Renal cortex interstitium (tissue), 3 donors: ENCODE results near the gene DENND10. TPM values are rescaled to one million over a fixed set of nuclear protein-coding genes. Genes with fewer than 3 reads are reported as not detected.

ENCODE experiments used
- polyA plus RNA-seq, 3 donors: library from polyadenylated mRNA; unstranded; fragments of 120-200 nt; gene quantifications; one replicate each; pipeline ENCODE4 v1.2.1, GENCODE V29; 2013; ENCODE audit not compliant: insufficient read length in 3 of 3

Gene DENND10
- polyA plus RNA-seq, 3 donors: 50.6 to 77.0 (median 51.2) TPM

Other genes starting within 250 kb of the DENND10 start
- gene NANOS1, start 74.4 kb upstream of the DENND10 start, polyA plus RNA-seq: 1 to 10 TPM; 3.2 to 4.8 (median 4.1) TPM
- gene EIF3A, start 23.3 kb upstream of the DENND10 start, polyA plus RNA-seq: 100 to 1,000 TPM; 189 to 201 (median 197) TPM
- 10 to 100 TPM; 28.2 to 34.2 (median 31.9) TPM for gene SFXN4, start 61.6 kb downstream of the DENND10 start, polyA plus RNA-seq
- 100 to 1,000 TPM; 257 to 303 (median 270) TPM for gene PRDX3, start 74.7 kb downstream of the DENND10 start, polyA plus RNA-seq
- gene GRK5, start 103.5 kb downstream of the DENND10 start, polyA plus RNA-seq: 10 to 100 TPM; 16.7 to 19.1 (median 17.5) TPM